PC-3 (cell line): ENCODE measurements around the gene SLAMF1. TPM values are rescaled to one million over a fixed set of nuclear protein-coding genes. Genes with fewer than 3 reads are reported as not detected.

Experiments used
- ATAC-seq: fragments of 200-7000 bp; cut with Tn5 transposase; 2 replicates; pipeline ENCODE4 v1.9.1; 2020; ENCODE audit warnings: mild to moderate bottlenecking, moderate library complexity
- BruUV-seq: library from RNA; stranded (reverse); fragments of 400-500 nt; replicated peaks from 2 replicates; lab custom pipeline; 2021; lab: Mats Ljungman, UMichigan
- CTCF ChIA-PET: fragments of 300-600 bp; sonication (Branson Sonifier 250); formaldehyde crosslinking; loops from one replicate; lab custom pipeline; 2022; ENCODE audit warnings: antibody characterized with exemption; lab: Charles Lee
- POLR2A ChIA-PET: fragments of 300-600 bp; sonication (Branson Sonifier 250); formaldehyde crosslinking; loops from one replicate; lab custom pipeline; 2022; ENCODE audit warnings: antibody characterized with exemption; ENCODE audit not compliant: unreplicated experiment; lab: Charles Lee
- DNase-seq: peaks from one replicate; pipeline ENCODE4 v3.0.0-alpha.2; 2015
- H2AFZ ChIP-seq: fragments of 300-600 bp; sonication (generic); 2 replicates; pipeline ENCODE4 v1.6.0; 2016; ENCODE audit warnings: antibody characterized with exemption, low read length
- H3F3A ChIP-seq: fragments of 300-600 bp; sonication (generic); one replicate; pipeline ENCODE4 v1.6.0; 2017; ENCODE audit warnings: antibody characterized with exemption, low read length, control low read depth, mild to moderate bottlenecking; ENCODE audit not compliant: unreplicated experiment
- H3K27ac ChIP-seq: fragments of 300-600 bp; sonication (generic); 2 replicates; pipeline ENCODE4 v1.5.1; 2016; ENCODE audit warnings: mild to moderate bottlenecking, low read length
- H3K27me3 ChIP-seq: fragments of 300-600 bp; sonication (generic); 2 replicates; pipeline ENCODE4 v1.6.1; 2016; ENCODE audit warnings: low read length, mixed read lengths
- H3K36me3 ChIP-seq: fragments of 300-600 bp; sonication (generic); 2 replicates; pipeline ENCODE4 v1.6.1; 2016; ENCODE audit warnings: low read depth, mixed run types, low read length, mixed read lengths
- H3K4me1 ChIP-seq: fragments of 300-600 bp; sonication (generic); 2 replicates; pipeline ENCODE4 v1.5.1; 2016; ENCODE audit warnings: low read length; ENCODE audit not compliant: insufficient read depth
- H3K4me2 ChIP-seq: fragments of 300-600 bp; sonication (generic); 2 replicates; pipeline ENCODE4 v1.6.0; 2016; ENCODE audit warnings: low read length
- H3K4me3 ChIP-seq: fragments of 300-600 bp; sonication (generic); 2 replicates; pipeline ENCODE4 v1.5.1; 2016; ENCODE audit warnings: mild to moderate bottlenecking, low read length, mixed read lengths
- H3K79me2 ChIP-seq: fragments of 300-600 bp; sonication (generic); 2 replicates; pipeline ENCODE4 v1.6.1; 2017; ENCODE audit warnings: low read length, mixed read lengths
- H3K9ac ChIP-seq: fragments of 300-600 bp; sonication (generic); 2 replicates; pipeline ENCODE4 v1.6.0; 2016; ENCODE audit warnings: mild to moderate bottlenecking, low read length
- H3K9me2 ChIP-seq: fragments of 300-600 bp; sonication (generic); replicated peaks from 2 replicates; pipeline ENCODE4 v1.6.1; 2016; ENCODE audit warnings: mixed run types, low read length, mixed read lengths
- H3K9me3 ChIP-seq: fragments of 300-600 bp; sonication (generic); 2 replicates; pipeline ENCODE4 v1.6.1; 2016; ENCODE audit warnings: low read length, mixed read lengths
- H4K20me1 ChIP-seq: fragments of 300-600 bp; sonication (generic); 2 replicates; pipeline ENCODE4 v1.6.1; 2016; ENCODE audit warnings: low read length, mixed read lengths
- EZH2 ChIP-seq: fragments of 300-600 bp; sonication (generic); IDR thresholded peaks from one replicate; pipeline ENCODE4 v1.6.1; 2017; ENCODE audit warnings: antibody characterized with exemption, mild to moderate bottlenecking, low read length; ENCODE audit not compliant: unreplicated experiment
- EZH2phosphoT487 ChIP-seq: fragments of 300-600 bp; sonication (generic); IDR thresholded peaks from 2 replicates; pipeline ENCODE4 v1.6.1; 2018; ENCODE audit warnings: mild to moderate bottlenecking, antibody characterized with exemption, low read length, borderline replicate concordance
- intact Hi-C: fragments of 100-400 bp; cut with micrococcal nuclease; formaldehyde crosslinking; loops from 2 replicates; pipeline ENCODE4 v1.9.0; 2023
- total RNA-seq: library from RNA; depleted of rRNA; stranded (reverse); fragments of >200 nt; gene quantifications from 2 replicates; pipeline ENCODE4 v1.2.3, GENCODE V29; 2014
- TF ChIP-seq, protein P1 (sequence below): fragments of 300-600 bp; sonication (generic); conservative IDR thresholded peaks from 2 replicates; pipeline ENCODE4 v1.5.1; 2017; ENCODE audit warnings: antibody characterized with exemption, low read depth, mild to moderate bottlenecking, low read length

Gene SLAMF1
- total RNA-seq, 1 experiment from 2014 or later: not detected

DNA sequence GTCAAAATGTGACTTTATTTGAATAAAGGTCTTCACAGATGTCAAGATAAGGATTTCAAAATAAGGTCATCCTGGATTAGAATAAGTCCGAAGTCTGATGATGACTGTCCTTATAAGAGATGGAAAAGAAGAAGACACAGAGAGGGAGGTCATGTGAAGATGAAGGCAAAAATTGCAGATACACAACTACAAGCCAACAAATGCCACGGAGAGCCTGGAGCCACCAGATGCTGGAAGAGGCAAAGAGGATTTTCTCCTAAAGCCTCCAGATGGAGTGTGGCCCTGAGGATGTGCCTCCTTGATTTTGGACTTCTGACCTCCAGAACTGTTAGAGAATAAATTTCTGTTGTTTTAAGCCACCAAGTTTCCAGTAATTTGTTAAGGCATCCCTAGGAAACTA lies 31.2 kb downstream of the SLAMF1 start:
- CTCF ChIA-PET: no interaction called here
- Histone ChIP-seq H3K27me3 (peaks cover 66% of the 10 kb centered on the region), H3F3A (no peaks in the 10 kb centered on the region), H3K27ac (no peak overlapping the region), H3K9me3 (no peaks in the 10 kb centered on the region), H3K9ac (no peak overlapping the region), H3K4me1 (no peaks in the 10 kb centered on the region), H3K4me2 (no peak overlapping the region), H3K4me3 (no peak overlapping the region), H2AFZ (no peak overlapping the region), H3K9me2 (no peaks in the 10 kb centered on the region), H3K79me2 (no peaks in the 10 kb centered on the region), H3K36me3 (no peaks in the 10 kb centered on the region), H4K20me1 (0 out of 2 replicates have a peak, but pooled peaks cover 3% of the 10 kb centered on the region)
- intact Hi-C loops: no loop called here
- ATAC-seq (no peak), DNase-seq (no peak)
- no TSS peak for BruUV-seq
- no peak for TF ChIP-seq EZH2
- TF ChIP-seq, protein P1, sequence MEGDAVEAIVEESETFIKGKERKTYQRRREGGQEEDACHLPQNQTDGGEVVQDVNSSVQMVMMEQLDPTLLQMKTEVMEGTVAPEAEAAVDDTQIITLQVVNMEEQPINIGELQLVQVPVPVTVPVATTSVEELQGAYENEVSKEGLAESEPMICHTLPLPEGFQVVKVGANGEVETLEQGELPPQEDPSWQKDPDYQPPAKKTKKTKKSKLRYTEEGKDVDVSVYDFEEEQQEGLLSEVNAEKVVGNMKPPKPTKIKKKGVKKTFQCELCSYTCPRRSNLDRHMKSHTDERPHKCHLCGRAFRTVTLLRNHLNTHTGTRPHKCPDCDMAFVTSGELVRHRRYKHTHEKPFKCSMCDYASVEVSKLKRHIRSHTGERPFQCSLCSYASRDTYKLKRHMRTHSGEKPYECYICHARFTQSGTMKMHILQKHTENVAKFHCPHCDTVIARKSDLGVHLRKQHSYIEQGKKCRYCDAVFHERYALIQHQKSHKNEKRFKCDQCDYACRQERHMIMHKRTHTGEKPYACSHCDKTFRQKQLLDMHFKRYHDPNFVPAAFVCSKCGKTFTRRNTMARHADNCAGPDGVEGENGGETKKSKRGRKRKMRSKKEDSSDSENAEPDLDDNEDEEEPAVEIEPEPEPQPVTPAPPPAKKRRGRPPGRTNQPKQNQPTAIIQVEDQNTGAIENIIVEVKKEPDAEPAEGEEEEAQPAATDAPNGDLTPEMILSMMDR: no peak
- no peak for TF ChIP-seq EZH2phosphoT487
- POLR2A ChIA-PET: no interaction called here

DNA sequence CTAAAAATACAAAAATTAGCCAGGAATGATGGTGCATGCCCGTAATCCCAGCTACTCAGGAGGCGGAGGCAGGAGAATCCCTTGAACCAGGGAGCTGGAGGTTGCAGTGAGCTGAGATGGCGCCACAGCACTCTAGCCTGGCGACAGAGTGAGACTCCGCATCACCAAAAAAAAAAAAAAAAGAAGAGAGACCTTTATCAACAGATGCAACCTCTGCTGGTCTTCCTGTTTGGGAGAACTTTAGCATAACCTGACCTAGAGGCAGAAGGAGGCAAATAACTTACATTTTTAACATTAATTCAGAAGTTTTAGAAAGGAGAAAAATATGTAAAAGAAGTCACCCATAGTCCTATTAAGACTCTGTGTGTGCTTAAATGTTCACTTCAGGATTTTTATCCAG lies 32.4 kb downstream of the SLAMF1 start:
- no peak for ATAC-seq
- intact Hi-C loops: no loop called here
- Histone ChIP-seq H3K4me3 (no peak overlapping the region), H3K36me3 (no peaks in the 10 kb centered on the region), H3K9me2 (no peaks in the 10 kb centered on the region), H3K27me3 (peaks cover 73% of the 10 kb centered on the region), H3F3A (no peaks in the 10 kb centered on the region), H4K20me1 (0 out of 2 replicates have a peak, but pooled peaks cover 3% of the 10 kb centered on the region), H3K4me1 (no peaks in the 10 kb centered on the region), H3K4me2 (no peak overlapping the region), H3K79me2 (no peaks in the 10 kb centered on the region), H3K9me3 (no peaks in the 10 kb centered on the region), H2AFZ (no peak overlapping the region), H3K27ac (no peak overlapping the region), H3K9ac (no peak overlapping the region)
- no peak for DNase-seq
- CTCF ChIA-PET: no interaction called here
- no TSS peak for BruUV-seq
- TF ChIP-seq EZH2 (no peak), EZH2phosphoT487 (no peak)
- TF ChIP-seq, protein P1: no peak
- POLR2A ChIA-PET: no interaction called here

DNA sequence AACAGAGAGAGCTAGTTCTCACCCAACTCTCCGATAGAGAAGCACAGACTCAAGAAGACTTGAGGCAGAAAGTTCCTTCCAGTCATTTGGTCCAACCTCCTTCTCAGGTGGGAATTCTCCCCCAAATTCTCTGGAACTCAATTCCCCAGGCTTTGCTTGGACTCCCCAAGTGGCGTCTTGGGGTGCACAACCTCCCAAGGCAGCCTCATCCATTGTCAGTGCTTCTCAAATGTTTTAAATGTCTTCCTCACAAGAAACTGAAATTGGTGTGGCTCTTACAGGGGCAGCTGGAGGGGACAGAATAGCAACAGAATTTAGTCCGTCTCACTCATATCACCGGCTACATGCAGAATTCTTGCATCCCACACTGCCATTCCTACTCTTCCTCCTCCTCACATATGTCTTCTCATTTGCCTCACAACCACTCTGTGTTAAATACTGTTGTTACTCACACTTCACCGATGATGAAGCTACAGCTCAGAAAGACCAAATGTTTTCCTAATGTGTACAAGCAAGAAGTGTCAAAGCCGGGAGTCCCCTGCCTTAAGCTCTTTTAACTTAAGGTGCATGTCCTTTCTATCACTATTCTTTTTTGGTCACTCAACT lies 34.1 kb downstream of the SLAMF1 start:
- no peak overlapping the region for H2AFZ ChIP-seq
- no peak overlapping the region for H3K9ac ChIP-seq
- H3K4me3 ChIP-seq: no peak overlapping the region
- intact Hi-C loops: no loop called here
- BruUV-seq: no TSS peak
- H3K4me2 ChIP-seq: no peak overlapping the region
- ATAC-seq (no peak), DNase-seq (no peak)
- no peaks in the 10 kb centered on the region for H3F3A ChIP-seq
- CTCF ChIA-PET: no interaction called here
- H3K27ac ChIP-seq: no peak overlapping the region
- H3K9me2 ChIP-seq: no peaks in the 10 kb centered on the region
- no peaks in the 10 kb centered on the region for H3K4me1 ChIP-seq
- TF ChIP-seq EZH2 (no peak), EZH2phosphoT487 (no peak)
- TF ChIP-seq, protein P1: no peak
- no peaks in the 10 kb centered on the region for H3K79me2 ChIP-seq
- H3K36me3 ChIP-seq: no peaks in the 10 kb centered on the region
- POLR2A ChIA-PET: no interaction called here
- H3K9me3 ChIP-seq: no peaks in the 10 kb centered on the region
- H3K27me3 ChIP-seq: peaks cover 89% of the 10 kb centered on the region
- 0 out of 2 replicates have a peak, but pooled peaks cover 3% of the 10 kb centered on the region for H4K20me1 ChIP-seq
